IMR-90 (cell line): ENCODE results near the gene HTT. TPM values are rescaled to one million over a fixed set of nuclear protein-coding genes. Genes with fewer than 3 reads are reported as not detected.

ENCODE experiments used
- ATAC-seq: fragments of 200-7000 bp; cut with Tn5 transposase; 2 replicates; pipeline ENCODE4 v1.9.1; 2020; ENCODE audit warnings: low read depth, mild to moderate bottlenecking, moderate library complexity
- BruUV-seq: library from RNA; stranded (reverse); fragments of 400-500 nt; replicated peaks from 2 replicates; lab custom pipeline; 2021; lab: Mats Ljungman, UMichigan
- CTCF ChIA-PET: fragments of 300-600 bp; formaldehyde crosslinking; extraction: SDS; loops from one replicate; lab custom pipeline; 2021; ENCODE audit warnings: antibody characterized with exemption; lab: Yijun Ruan, JAX
- POLR2A ChIA-PET: fragments of 300-600 bp; sonication (Branson Sonifier 250); formaldehyde crosslinking; loops from one replicate; lab custom pipeline; 2022; ENCODE audit warnings: antibody characterized with exemption; ENCODE audit not compliant: unreplicated experiment; lab: Charles Lee
- DNase-seq: peaks from one replicate; pipeline ENCODE4 v3.0.0; 2013
- H2AFZ ChIP-seq: replicated peaks from 2 replicates; pipeline ENCODE3; 2013; ENCODE audit warnings: low read length, mild to moderate bottlenecking; ENCODE audit not compliant: poor library complexity
- H2AK5ac ChIP-seq: 2 replicates; pipeline ENCODE4 v1.6.1; 2013; ENCODE audit warnings: low read depth, low read length, inconsistent platforms
- H2AK9ac ChIP-seq: replicated peaks from 2 replicates; pipeline ENCODE3; 2013; ENCODE audit warnings: mild to moderate bottlenecking, low read depth, low read length, moderate library complexity; ENCODE audit not compliant: poor library complexity
- H2BK120ac ChIP-seq: 2 replicates; pipeline ENCODE4 v1.6.1; 2013; ENCODE audit warnings: low read depth, low read length, inconsistent platforms
- H2BK15ac ChIP-seq: 3 replicates; pipeline ENCODE4 v1.6.1; 2013; ENCODE audit warnings: low read depth, low read length, inconsistent platforms
- H2BK20ac ChIP-seq: 2 replicates; pipeline ENCODE4 v1.6.1; 2013; ENCODE audit warnings: low read depth, mild to moderate bottlenecking, inconsistent platforms, low read length, moderate library complexity
- H2BK5ac ChIP-seq: 2 replicates; pipeline ENCODE4 v1.6.1; 2013; ENCODE audit warnings: mild to moderate bottlenecking, low read depth, low read length, inconsistent platforms; ENCODE audit not compliant: poor library complexity, severe bottlenecking
- H3K14ac ChIP-seq: replicated peaks from 2 replicates; pipeline ENCODE4 v1.6.1; 2013; ENCODE audit warnings: low read depth, low read length, inconsistent platforms
- H3K18ac ChIP-seq: 2 replicates; pipeline ENCODE4 v1.6.1; 2013; ENCODE audit warnings: low read depth, low read length, control low read depth
- H3K23ac ChIP-seq: 2 replicates; pipeline ENCODE4 v1.6.1; 2013; ENCODE audit warnings: low read depth, low read length, inconsistent platforms
- H3K27ac ChIP-seq: 2 replicates; pipeline ENCODE4 v1.5.1; 2013; ENCODE audit warnings: mild to moderate bottlenecking, control low read depth, low read length; ENCODE audit not compliant: insufficient read depth
- H3K27me3 ChIP-seq: 2 replicates; pipeline ENCODE4 v1.6.1; 2013; ENCODE audit warnings: low read length; ENCODE audit not compliant: control insufficient read depth, insufficient read depth
- H3K36me3 ChIP-seq: 2 replicates; pipeline ENCODE4 v1.6.1; 2013; ENCODE audit warnings: low read length, mixed read lengths; ENCODE audit not compliant: control insufficient read depth, insufficient read depth
- H3K4ac ChIP-seq: 2 replicates; pipeline ENCODE4 v1.6.1; 2013; ENCODE audit warnings: low read depth, low read length, inconsistent platforms
- H3K4me1 ChIP-seq: 2 replicates; pipeline ENCODE4 v1.6.1; 2013; ENCODE audit warnings: low read length, mixed read lengths; ENCODE audit not compliant: control insufficient read depth, insufficient read depth
- H3K4me2 ChIP-seq: 2 replicates; pipeline ENCODE4 v1.6.1; 2013; ENCODE audit warnings: low read depth, mild to moderate bottlenecking, control low read depth, low read length, moderate library complexity
- H3K4me3 ChIP-seq: 2 replicates; pipeline ENCODE4 v1.5.1; 2013; ENCODE audit warnings: low read depth, mild to moderate bottlenecking, control low read depth, low read length, moderate library complexity; ENCODE audit not compliant: insufficient read depth
- H3K56ac ChIP-seq: 2 replicates; pipeline ENCODE4 v1.6.1; 2013; ENCODE audit warnings: low read length, inconsistent platforms; ENCODE audit not compliant: insufficient read depth; ENCODE audit errors: extremely low read depth
- H3K79me1 ChIP-seq, 2 experiments: 2 replicates each; pipeline ENCODE4 v1.6.1; 2013; ENCODE audit warnings: low read length in 2 of 2, inconsistent platforms in 1 of 2, low read depth in 1 of 2
- H3K9ac ChIP-seq: 2 replicates; pipeline ENCODE4 v1.6.1; 2013; ENCODE audit warnings: low read depth, low read length, control low read depth
- H3K9me1 ChIP-seq: 2 replicates; pipeline ENCODE4 v1.6.1; 2013; ENCODE audit warnings: low read length, inconsistent platforms; ENCODE audit not compliant: insufficient read depth
- H3K9me3 ChIP-seq: 2 replicates; pipeline ENCODE4 v1.6.1; 2013; ENCODE audit warnings: low read length; ENCODE audit not compliant: control insufficient read depth, insufficient read depth
- H4K20me1 ChIP-seq: 2 replicates; pipeline ENCODE4 v1.6.1; 2013; ENCODE audit warnings: low read length, inconsistent platforms; ENCODE audit not compliant: insufficient read depth
- H4K5ac ChIP-seq: 2 replicates; pipeline ENCODE4 v1.6.1; 2013; ENCODE audit warnings: mild to moderate bottlenecking, low read depth, low read length, control low read depth
- H4K8ac ChIP-seq, 2 experiments: 2 replicates each; pipeline ENCODE4 v1.6.1; 2013; ENCODE audit warnings: low read depth in 2 of 2, low read length in 2 of 2, control low read depth in 1 of 2, inconsistent platforms in 1 of 2
- H4K91ac ChIP-seq: 2 replicates; pipeline ENCODE4 v1.6.1; 2013; ENCODE audit warnings: low read depth, low read length, inconsistent platforms; ENCODE audit not compliant: insufficient read depth
- CHD1 ChIP-seq: IDR thresholded peaks from 2 replicates; pipeline ENCODE4 v1.6.1; 2012; ENCODE audit warnings: low read depth, low read length, improper control_type of control experiment
- MXI1 ChIP-seq: IDR thresholded peaks from 2 replicates; pipeline ENCODE4 v1.6.1; 2012; ENCODE audit warnings: low read depth, mild to moderate bottlenecking, low read length, moderate library complexity, borderline replicate concordance
- NFE2L2 ChIP-seq: fragments of 150-350 bp; IDR thresholded peaks from 2 replicates; pipeline ENCODE4 v1.6.1; 2016; ENCODE audit warnings: low read depth, mild to moderate bottlenecking, low read length
- RAD21 ChIP-seq: IDR thresholded peaks from 2 replicates; pipeline ENCODE4 v1.6.1; 2012; ENCODE audit warnings: low read length, improper control_type of control experiment
- SMC3 ChIP-seq: fragments of 150-350 bp; IDR thresholded peaks from 2 replicates; pipeline ENCODE4 v1.6.1; 2016; ENCODE audit warnings: low read depth, mild to moderate bottlenecking, antibody characterized with exemption, low read length, moderate library complexity
- WGBS, 2 experiments: methylation state at CpG; one replicate each; pipeline versions ENCODE4 v1.1.5 to v1.1.7; 2013; ENCODE audit warnings: missing lambda C conversion rate in 2 of 2; ENCODE audit not compliant: insufficient read length in 1 of 2; ENCODE audit errors: extremely low coverage in 2 of 2; 5-methylcytosine and 5-hydroxymethylcytosine counted together
- dilution Hi-C: fragments of 300-500 bp; cut with HindIII; formaldehyde crosslinking; loops from one replicate; pipeline ENCODE4 v1.14.3; 2018; ENCODE audit warnings: low sequenced_read_pairs; ENCODE audit not compliant: unreplicated experiment
- in situ Hi-C: fragments of 300-500 bp; cut with MboI; formaldehyde crosslinking; loops from 3 replicates; pipeline ENCODE4 v1.14.3; 2019; ENCODE audit warnings: low sequenced_read_pairs, inconsistent platforms, mixed read lengths
- intact Hi-C: fragments of 100-400 bp; cut with micrococcal nuclease; formaldehyde crosslinking; loops from 2 replicates; pipeline ENCODE4 v1.10.0; 2022
- polyA plus RNA-seq, 3 experiments: library from polyadenylated mRNA; depleted of rRNA; stranded (reverse); fragments of >200 nt; gene quantifications; 2 replicates each; pipeline ENCODE4 v1.2.3, GENCODE V29; 2012; ENCODE audit warnings: low replicate concordance in 1 of 3
- total RNA-seq: library from RNA; depleted of rRNA; stranded (reverse); fragments of >200 nt; gene quantifications from 2 replicates; pipeline ENCODE4 v1.2.3, GENCODE V29; 2012
- TF ChIP-seq, protein P1 (sequence below): fragments of 150-350 bp; IDR thresholded peaks from 2 replicates; pipeline ENCODE4 v1.6.1; 2017; ENCODE audit warnings: mild to moderate bottlenecking, antibody characterized with exemption, low read length, low read depth
- TF ChIP-seq, protein P2 (sequence below): conservative IDR thresholded peaks from 2 replicates; pipeline ENCODE4 v1.5.1; 2012; ENCODE audit warnings: mild to moderate bottlenecking, low read depth, low read length, improper control_type of control experiment
- TF ChIP-seq, protein P3 (sequence below): fragments of 150-350 bp; IDR thresholded peaks from 2 replicates; pipeline ENCODE4 v1.6.1; 2016; ENCODE audit warnings: low read depth, mild to moderate bottlenecking, low read length, moderate library complexity, borderline replicate concordance

HTT gene
- total and polyA plus RNA-seq, 2 of the 4 experiments (the other 2 are of a cell fraction) = 11.6 to 14.3 TPM

DNA sequence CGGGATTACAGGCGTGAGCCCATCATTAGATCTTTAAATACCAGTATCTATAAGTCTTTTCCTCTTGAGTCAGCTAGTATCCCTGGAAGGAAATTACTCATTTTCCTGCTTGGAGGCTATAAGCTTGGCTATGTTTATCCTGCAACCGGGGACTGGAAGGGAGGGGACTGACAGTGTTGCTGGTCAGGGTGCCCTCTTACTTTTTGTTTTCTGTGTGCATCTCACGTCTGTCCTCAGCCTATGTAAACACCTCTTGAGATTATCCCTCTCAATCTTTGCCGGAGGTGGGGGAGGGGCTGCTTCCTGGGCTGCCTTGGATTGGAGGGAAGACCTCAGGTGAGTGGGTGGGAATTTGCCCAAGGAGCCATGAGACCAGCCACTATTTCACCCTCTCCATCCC is 37.0 kb downstream of the HTT start:
- in situ Hi-C loops (no loop called here), intact Hi-C loops (no loop called here), dilution Hi-C loops (no loop called here)
- no TSS peak for BruUV-seq
- no peaks in the 10 kb centered on the region for H3K9me3 ChIP-seq
- peak overlapping the region; percentile 62; the same call in 1 of the 2 replicates for H2AK5ac ChIP-seq
- no peak overlapping the region for H2BK120ac ChIP-seq
- H2BK5ac ChIP-seq = peak overlapping the region; percentile 22
- TF ChIP-seq, protein P1, sequence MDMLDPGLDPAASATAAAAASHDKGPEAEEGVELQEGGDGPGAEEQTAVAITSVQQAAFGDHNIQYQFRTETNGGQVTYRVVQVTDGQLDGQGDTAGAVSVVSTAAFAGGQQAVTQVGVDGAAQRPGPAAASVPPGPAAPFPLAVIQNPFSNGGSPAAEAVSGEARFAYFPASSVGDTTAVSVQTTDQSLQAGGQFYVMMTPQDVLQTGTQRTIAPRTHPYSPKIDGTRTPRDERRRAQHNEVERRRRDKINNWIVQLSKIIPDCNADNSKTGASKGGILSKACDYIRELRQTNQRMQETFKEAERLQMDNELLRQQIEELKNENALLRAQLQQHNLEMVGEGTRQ = no peak
- TF ChIP-seq CHD1 = no peak
- TF ChIP-seq, protein P2, sequence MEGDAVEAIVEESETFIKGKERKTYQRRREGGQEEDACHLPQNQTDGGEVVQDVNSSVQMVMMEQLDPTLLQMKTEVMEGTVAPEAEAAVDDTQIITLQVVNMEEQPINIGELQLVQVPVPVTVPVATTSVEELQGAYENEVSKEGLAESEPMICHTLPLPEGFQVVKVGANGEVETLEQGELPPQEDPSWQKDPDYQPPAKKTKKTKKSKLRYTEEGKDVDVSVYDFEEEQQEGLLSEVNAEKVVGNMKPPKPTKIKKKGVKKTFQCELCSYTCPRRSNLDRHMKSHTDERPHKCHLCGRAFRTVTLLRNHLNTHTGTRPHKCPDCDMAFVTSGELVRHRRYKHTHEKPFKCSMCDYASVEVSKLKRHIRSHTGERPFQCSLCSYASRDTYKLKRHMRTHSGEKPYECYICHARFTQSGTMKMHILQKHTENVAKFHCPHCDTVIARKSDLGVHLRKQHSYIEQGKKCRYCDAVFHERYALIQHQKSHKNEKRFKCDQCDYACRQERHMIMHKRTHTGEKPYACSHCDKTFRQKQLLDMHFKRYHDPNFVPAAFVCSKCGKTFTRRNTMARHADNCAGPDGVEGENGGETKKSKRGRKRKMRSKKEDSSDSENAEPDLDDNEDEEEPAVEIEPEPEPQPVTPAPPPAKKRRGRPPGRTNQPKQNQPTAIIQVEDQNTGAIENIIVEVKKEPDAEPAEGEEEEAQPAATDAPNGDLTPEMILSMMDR = no peak
- no peak for TF ChIP-seq SMC3
- TF ChIP-seq MXI1 = no peak
- no peak for TF ChIP-seq NFE2L2
- TF ChIP-seq RAD21 = no peak
- TF ChIP-seq, protein P3, sequence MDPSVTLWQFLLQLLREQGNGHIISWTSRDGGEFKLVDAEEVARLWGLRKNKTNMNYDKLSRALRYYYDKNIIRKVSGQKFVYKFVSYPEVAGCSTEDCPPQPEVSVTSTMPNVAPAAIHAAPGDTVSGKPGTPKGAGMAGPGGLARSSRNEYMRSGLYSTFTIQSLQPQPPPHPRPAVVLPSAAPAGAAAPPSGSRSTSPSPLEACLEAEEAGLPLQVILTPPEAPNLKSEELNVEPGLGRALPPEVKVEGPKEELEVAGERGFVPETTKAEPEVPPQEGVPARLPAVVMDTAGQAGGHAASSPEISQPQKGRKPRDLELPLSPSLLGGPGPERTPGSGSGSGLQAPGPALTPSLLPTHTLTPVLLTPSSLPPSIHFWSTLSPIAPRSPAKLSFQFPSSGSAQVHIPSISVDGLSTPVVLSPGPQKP = no peak
- peak overlapping the region; percentile 30 for H3K4me2 ChIP-seq
- H3K79me1 ChIP-seq = peaks cover 12 to 66% of the 10 kb centered on the region in 2 experiments
- no peaks in the 10 kb centered on the region for H3K27me3 ChIP-seq
- peaks cover 6% of the 10 kb centered on the region; the same call in 1 of the 2 replicates for H4K20me1 ChIP-seq
- ATAC-seq (peak; percentile 54), DNase-seq (peak; percentile 82)
- no peak overlapping the region for H2BK15ac ChIP-seq
- H3K23ac ChIP-seq = no peak overlapping the region
- CTCF ChIA-PET = interaction anchor here (1.2 kb wide), 1 partner anchor 22 kb away, joined by 4 read pairs; no protein-coding TSS in a partner anchor
- peak overlapping the region; percentile 2 for H2AK9ac ChIP-seq
- H3K14ac ChIP-seq = peak overlapping the region; percentile 15; the same call in 1 of the 2 replicates
- 0 out of 2 replicates have a peak overlapping the region, but pooled peaks have one; percentile 9 for H4K91ac ChIP-seq
- peak overlapping the region; percentile 9; the same call in 1 of the 2 replicates for H3K27ac ChIP-seq
- H3K36me3 ChIP-seq = peaks cover 30% of the 10 kb centered on the region
- no peak overlapping the region for H3K18ac ChIP-seq
- H3K4ac ChIP-seq = peak overlapping the region; percentile 17; the same call in 1 of the 2 replicates
- H2AFZ ChIP-seq = no peak overlapping the region
- H4K5ac ChIP-seq = no peak overlapping the region
- no peak overlapping the region for H3K4me3 ChIP-seq
- H3K9me1 ChIP-seq = peaks cover 14% of the 10 kb centered on the region
- 0% methylated on average over 2 of the region's 5 CpGs; no CpG with 5 or more reads in 1 of the 2 experiments for WGBS, 2 experiments
- H2BK20ac ChIP-seq = 0 out of 2 replicates have a peak overlapping the region, but pooled peaks have one; percentile 35
- H3K4me1 ChIP-seq = peaks cover 21% of the 10 kb centered on the region
- POLR2A ChIA-PET = no interaction called here
- no peak overlapping the region for H3K9ac ChIP-seq
- peak overlapping the region in 1 of 2 experiments; percentile 44; a peak in 1 of 4 replicates for H4K8ac ChIP-seq
- no peak overlapping the region for H3K56ac ChIP-seq
